ENCODE data around the gene DAPL1. TPM values are rescaled to one million over a fixed set of nuclear protein-coding genes. Genes with fewer than 3 reads are reported as not detected.

The DAPL1 gene
- total RNA-seq, 4 donors from 2014 or later: 1.5 TPM; not detected in 3

- DNase-seq (ENCODE audit: low spot score): no peak
- no peak for TF ChIP-seq CTCF (IDR thresholded peaks at IDR 0.05)
- no peak for ATAC-seq (ENCODE audit: low FRiP score)
These were observed 11.2 kb upstream of the DAPL1 start for GRCh38 chr2:158783923-158784322.

- ATAC-seq (ENCODE audit: low FRiP score) (no peak), DNase-seq (ENCODE audit: low spot score) (no peak)
- TF ChIP-seq CTCF (IDR thresholded peaks at IDR 0.05): no peak
These were observed 8.2 kb upstream of the DAPL1 start for GRCh38 chr2:158786897-158787296.

GRCh38 chr2:158788951-158789350 is 6.2 kb upstream of the DAPL1 start:
- TF ChIP-seq CTCF (IDR thresholded peaks at IDR 0.05): no peak
- ATAC-seq (ENCODE audit: low FRiP score) (no peak), DNase-seq (ENCODE audit: low spot score) (no peak)

GRCh38 chr2:158796652-158797051 is 1.5 kb downstream of the DAPL1 start:
- TF ChIP-seq CTCF (IDR thresholded peaks at IDR 0.05): no peak
- DNase-seq (ENCODE audit: low spot score) (no peak), ATAC-seq (ENCODE audit: low FRiP score) (no peak)

- no peak for TF ChIP-seq CTCF (IDR thresholded peaks at IDR 0.05)
- no peak for ATAC-seq (ENCODE audit: low FRiP score)
- DNase-seq (ENCODE audit: low spot score): no peak
These were observed 3.0 kb downstream of the DAPL1 start for GRCh38 chr2:158797963-158798700.

GRCh38 chr2:158799181-158799580 is 4.1 kb downstream of the DAPL1 start:
- ATAC-seq (ENCODE audit: low FRiP score): no peak
- TF ChIP-seq CTCF (IDR thresholded peaks at IDR 0.05): no peak
- no peak for DNase-seq (ENCODE audit: low spot score)

- DNase-seq (ENCODE audit: low spot score): no peak
- no peak for ATAC-seq (ENCODE audit: low FRiP score)
These were observed 8.4 kb downstream of the DAPL1 start for GRCh38 chr2:158803506-158803905.

More at GRCh38 chr2:158803506-158803905, 8.4 kb downstream of the DAPL1 start:
- no peak for TF ChIP-seq CTCF (IDR thresholded peaks at IDR 0.05)
